ENCODE results near the gene ZNF236.

GRCh38 chr18:76955524-76956170 lies 133.3 kb downstream of the ZNF236 start:
- TF ChIP-seq EZH2 (IDR thresholded peaks at IDR 0.05; ENCODE audit: borderline replicate concordance, low read depth, low read length, poor library complexity, severe bottlenecking) (no peak), CTCF (conservative IDR thresholded peaks at IDR 0.05; ENCODE audit: low read depth, low read length) (no peak)

Measured in A673 (cell line).